Panc1 (cell line): ENCODE data around the gene MVD.

Experiments
- POLR2AphosphoS5 ChIP-seq: IDR thresholded peaks from 2 replicates; pipeline ENCODE4 v1.6.1; 2012; ENCODE audit warnings: mild to moderate bottlenecking, low read depth, low read length, moderate library complexity
- REST ChIP-seq, 2 experiments: IDR thresholded peaks; 2 replicates each; pipeline ENCODE4 v1.6.1; 2011 to 2012; ENCODE audit warnings: low read depth in 2 of 2, control low read depth in 1 of 2, low read length in 1 of 2, mild to moderate bottlenecking in 1 of 2, moderate library complexity in 1 of 2; ENCODE audit not compliant: insufficient read depth in 1 of 2
- SIN3A ChIP-seq: IDR thresholded peaks from 2 replicates; pipeline ENCODE4 v1.6.1; 2012; ENCODE audit warnings: low read depth, mild to moderate bottlenecking, low read length, moderate library complexity, borderline replicate concordance; ENCODE audit not compliant: insufficient read depth
- TF ChIP-seq, protein P1 (sequence below): fragments of 450-650 bp; IDR thresholded peaks from 2 replicates; pipeline ENCODE4 v1.5.1; 2017; ENCODE audit warnings: mild to moderate bottlenecking

DNA sequence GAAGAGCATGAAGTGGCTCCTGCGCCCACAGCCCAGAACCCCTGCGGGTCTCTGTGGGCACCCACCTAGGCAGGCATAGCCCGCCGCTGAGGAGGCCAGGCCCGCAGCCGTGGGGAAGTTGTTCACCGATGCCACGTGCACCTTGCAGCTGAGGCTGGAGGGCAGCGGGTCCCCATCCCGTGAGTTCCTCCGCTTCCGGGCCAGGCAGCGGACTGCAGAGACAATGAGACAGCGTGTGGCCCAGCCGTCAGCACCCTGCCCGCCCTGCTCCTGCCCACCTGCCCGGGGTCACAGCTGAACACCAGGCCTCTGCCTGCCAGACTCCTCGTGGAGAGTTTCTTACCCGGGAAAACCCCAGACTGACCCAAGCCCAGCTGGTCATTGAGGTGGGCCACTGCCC is 5.5 kb downstream of the MVD start:
- TF ChIP-seq, protein P1, sequence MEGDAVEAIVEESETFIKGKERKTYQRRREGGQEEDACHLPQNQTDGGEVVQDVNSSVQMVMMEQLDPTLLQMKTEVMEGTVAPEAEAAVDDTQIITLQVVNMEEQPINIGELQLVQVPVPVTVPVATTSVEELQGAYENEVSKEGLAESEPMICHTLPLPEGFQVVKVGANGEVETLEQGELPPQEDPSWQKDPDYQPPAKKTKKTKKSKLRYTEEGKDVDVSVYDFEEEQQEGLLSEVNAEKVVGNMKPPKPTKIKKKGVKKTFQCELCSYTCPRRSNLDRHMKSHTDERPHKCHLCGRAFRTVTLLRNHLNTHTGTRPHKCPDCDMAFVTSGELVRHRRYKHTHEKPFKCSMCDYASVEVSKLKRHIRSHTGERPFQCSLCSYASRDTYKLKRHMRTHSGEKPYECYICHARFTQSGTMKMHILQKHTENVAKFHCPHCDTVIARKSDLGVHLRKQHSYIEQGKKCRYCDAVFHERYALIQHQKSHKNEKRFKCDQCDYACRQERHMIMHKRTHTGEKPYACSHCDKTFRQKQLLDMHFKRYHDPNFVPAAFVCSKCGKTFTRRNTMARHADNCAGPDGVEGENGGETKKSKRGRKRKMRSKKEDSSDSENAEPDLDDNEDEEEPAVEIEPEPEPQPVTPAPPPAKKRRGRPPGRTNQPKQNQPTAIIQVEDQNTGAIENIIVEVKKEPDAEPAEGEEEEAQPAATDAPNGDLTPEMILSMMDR, result no peak
- TF ChIP-seq POLR2AphosphoS5 (no peak), SIN3A (no peak), REST (IDR thresholded peaks at IDR 0.05; ENCODE audit: insufficient read depth in 1 of 2, low read depth in 2 of 2, low read length in 1 of 2) (no peak)
